Testis (tissue), 3 donors: ENCODE measurements around the gene TMEM252. TPM values are rescaled to one million over a fixed set of nuclear protein-coding genes. Genes with fewer than 3 reads are reported as not detected.

Experiments used
- DNase-seq: peaks from one replicate; pipeline ENCODE4 v3.0.0-alpha.2; 2019
- H3K27ac ChIP-seq, 2 donors: fragments of 200-600 bp; sonication (generic); one replicate each; pipeline ENCODE4 v1.5.1; 2019
- H3K27me3 ChIP-seq: fragments of 200-600 bp; sonication (generic); one replicate; pipeline ENCODE4 v1.5.1; 2019
- H3K36me3 ChIP-seq: fragments of 200-600 bp; sonication (generic); one replicate; pipeline ENCODE4 v1.5.1; 2017; ENCODE audit warnings: low read depth; ENCODE audit errors: missing control alignments
- H3K4me1 ChIP-seq: fragments of 200-600 bp; sonication (generic); one replicate; pipeline ENCODE4 v1.5.1; 2019
- H3K4me3 ChIP-seq, 2 donors: fragments of 200-600 bp; sonication (generic); one replicate each; pipeline ENCODE4 v1.5.1; 2017 to 2019
- H3K9me3 ChIP-seq: fragments of 200-600 bp; sonication (generic); one replicate; pipeline ENCODE4 v1.5.1; 2017
- CTCF ChIP-seq, 3 experiments: fragments of 450-650 bp in 2 of 3; fragments of 200-600 bp in 1 of 3; sonication (generic) in 1 of 3; IDR thresholded peaks; one replicate each; pipeline ENCODE4 v1.5.1; 2016 to 2019; ENCODE audit warnings: antibody characterized with exemption in 3 of 3, mild to moderate bottlenecking in 2 of 3, moderate library complexity in 1 of 3
- POLR2A ChIP-seq: fragments of 450-650 bp; IDR thresholded peaks from one replicate; pipeline ENCODE4 v1.6.1; 2017; ENCODE audit warnings: antibody characterized with exemption, mild to moderate bottlenecking, moderate library complexity
- WGBS, 2 donors: methylation state at CpG; one replicate each; pipeline ENCODE4 v1.1.5; 2018; 5-methylcytosine and 5-hydroxymethylcytosine counted together
- intact Hi-C: fragments of 100-400 bp; cut with DNase I; formaldehyde crosslinking; loops from one replicate; pipeline ENCODE4 v1.15.1; 2023; ENCODE audit warnings: low total_unique reads
- polyA plus RNA-seq: library from polyadenylated mRNA; stranded (reverse); fragments of 350-450 nt; fragmentation: Illumina TruSeq; extraction: RNeasy Lipid Tissue Mini Kit (QIAGEN cat#74804); gene quantifications from one replicate; pipeline ENCODE4 v1.2.3, GENCODE V29; 2014; ENCODE audit warnings: low read depth, low replicate concordance; ENCODE audit not compliant: insufficient read depth
- total RNA-seq, 2 donors: library from RNA; depleted of rRNA; stranded (reverse); fragments of >200 nt; gene quantifications; one replicate each; pipeline ENCODE4 v1.2.3, GENCODE V29; 2016

The TMEM252 gene
- total and polyA plus RNA-seq, 3 donors from 2014 or later, result 0.26 TPM; not detected in 2

DNA sequence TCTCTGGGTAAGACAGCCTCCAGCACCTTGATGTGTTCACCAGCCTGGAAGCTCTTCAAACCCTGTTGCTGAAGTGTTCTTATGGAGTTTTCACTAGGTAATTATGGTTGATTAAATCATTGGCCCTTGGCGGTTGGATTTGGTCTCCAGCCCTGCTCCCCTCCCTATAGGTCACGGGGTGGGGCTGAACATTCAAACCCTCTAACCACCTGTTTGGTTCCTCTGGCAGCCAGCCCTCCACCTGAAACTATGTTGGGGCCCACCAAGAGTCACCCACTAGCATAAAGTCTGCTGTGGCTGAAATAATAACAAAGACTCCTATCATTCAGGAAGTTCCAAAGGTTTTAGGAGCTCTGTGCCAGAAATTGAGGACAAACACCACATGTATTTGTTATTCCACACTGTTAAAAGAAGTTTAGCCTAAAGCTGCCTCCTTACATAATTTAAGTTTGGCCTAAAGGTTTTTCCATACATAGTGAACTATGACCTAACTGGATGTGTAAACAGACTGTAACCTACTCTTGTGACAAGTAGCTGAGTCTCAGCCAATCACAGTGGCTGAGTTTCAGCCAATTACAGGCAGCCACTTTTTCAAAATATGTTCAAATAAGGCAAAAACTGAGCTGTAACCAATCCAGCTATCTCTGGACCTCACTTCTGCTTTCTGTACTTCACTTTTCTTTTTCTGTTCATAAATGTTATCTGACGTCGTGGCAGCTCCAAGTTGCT, 34.8 kb downstream of the TMEM252 start:
- no peaks in the 10 kb centered on the region for H3K27me3 ChIP-seq
- WGBS, 2 donors, result 57 to 61% methylated on average over 4 of the region's 4 CpGs
- H3K4me1 ChIP-seq, result peaks cover 10% of the 10 kb centered on the region
- intact Hi-C loops, result no loop called here
- no peak overlapping the region for H3K4me3 ChIP-seq
- H3K9me3 ChIP-seq, result no peaks in the 10 kb centered on the region
- H3K36me3 ChIP-seq, result no peaks in the 10 kb centered on the region
- DNase-seq, result peak; percentile 20
- TF ChIP-seq CTCF (IDR thresholded peaks at IDR 0.05), result no peak
- TF ChIP-seq POLR2A, result no peak
- H3K27ac ChIP-seq, result peak overlapping the region in 1 of 2 donors; percentile 20

GRCh38 chr9:68502279-68502678, 38.4 kb downstream of the TMEM252 start:
- 27 to 39% methylated on average over 4 of the region's 4 CpGs for WGBS, 2 donors
- intact Hi-C loops, result no loop called here
- Histone ChIP-seq H3K4me3 (no peak overlapping the region), H3K9me3 (no peaks in the 10 kb centered on the region), H3K4me1 (peaks cover 14% of the 10 kb centered on the region), H3K27ac (no peak overlapping the region), H3K36me3 (no peaks in the 10 kb centered on the region), H3K27me3 (no peaks in the 10 kb centered on the region)
- DNase-seq, result no peak
- TF ChIP-seq CTCF (IDR thresholded peaks at IDR 0.05), result no peak
- TF ChIP-seq POLR2A, result no peak

DNA sequence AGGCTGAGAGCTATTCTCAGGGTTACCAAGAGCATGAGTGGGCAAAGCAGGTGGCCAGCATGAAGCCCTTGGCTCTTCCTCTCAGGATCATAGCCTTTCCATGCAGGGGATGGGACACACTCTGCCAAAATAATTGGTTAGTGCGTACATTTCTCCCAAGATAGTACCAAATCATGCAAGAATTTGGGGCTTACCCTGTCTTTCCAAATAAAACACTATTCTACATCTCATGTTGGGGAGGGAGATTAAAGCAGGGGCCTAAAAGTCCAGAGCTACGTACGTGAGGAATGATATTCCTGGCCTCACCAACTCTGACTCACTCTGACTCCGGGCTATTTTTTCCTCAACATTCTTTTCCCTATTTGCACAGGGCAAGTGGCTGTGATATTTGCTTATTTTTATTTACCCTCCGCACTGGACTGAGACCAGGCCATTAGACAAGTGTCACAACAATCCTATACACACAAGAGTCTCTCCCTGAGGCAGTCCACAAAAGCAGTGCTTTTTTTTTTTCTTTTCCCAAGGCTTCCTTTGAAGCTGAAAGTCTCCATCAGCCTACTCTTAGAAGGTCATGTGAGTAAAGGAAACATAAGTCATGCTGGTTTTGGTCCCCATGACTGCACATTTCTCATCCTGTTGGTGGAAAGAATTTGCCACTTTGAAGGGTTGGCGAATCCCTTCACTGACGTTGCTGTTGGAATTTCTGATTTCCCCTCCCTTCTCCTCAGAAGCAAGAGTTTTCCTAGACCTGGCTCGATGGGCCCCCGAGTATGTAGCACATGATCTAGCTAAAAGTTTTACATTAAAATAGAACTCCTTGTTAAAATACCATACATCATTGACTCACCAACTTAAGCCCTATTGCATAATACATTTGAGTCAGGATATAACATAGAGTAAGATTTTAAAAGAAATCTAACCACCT, 40.0 kb downstream of the TMEM252 start:
- Histone ChIP-seq H3K9me3 (no peaks in the 10 kb centered on the region), H3K36me3 (no peaks in the 10 kb centered on the region), H3K27me3 (no peaks in the 10 kb centered on the region), H3K4me1 (peaks cover 4% of the 10 kb centered on the region), H3K4me3 (no peak overlapping the region), H3K27ac (no peak overlapping the region)
- TF ChIP-seq POLR2A, result no peak
- TF ChIP-seq CTCF (IDR thresholded peaks at IDR 0.05), result no peak
- intact Hi-C loops, result no loop called here
- 77 to 83% methylated on average over 9 of the region's 9 CpGs for WGBS, 2 donors
- DNase-seq, result no peak

DNA sequence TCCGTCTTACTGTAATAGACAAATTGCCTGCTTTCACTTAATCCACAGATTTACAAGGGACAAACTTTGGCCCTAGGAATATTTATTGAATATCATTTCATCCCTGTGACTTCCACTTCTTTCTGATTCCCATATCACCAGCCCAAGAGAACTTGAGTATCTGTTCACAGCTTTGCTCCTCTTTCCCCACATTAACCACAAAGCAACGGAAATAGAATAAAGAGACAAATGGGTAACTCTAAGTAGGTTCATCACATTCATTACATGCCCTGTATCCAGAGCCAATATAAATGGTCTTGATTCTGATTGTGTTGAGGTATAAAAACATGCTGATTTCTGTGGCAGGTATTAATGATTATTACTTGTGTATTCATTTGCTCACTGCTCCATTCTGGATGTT, 41.9 kb downstream of the TMEM252 start:
- Histone ChIP-seq H3K4me3 (no peak overlapping the region), H3K27me3 (no peaks in the 10 kb centered on the region), H3K36me3 (no peaks in the 10 kb centered on the region), H3K27ac (no peak overlapping the region), H3K4me1 (peaks cover 3% of the 10 kb centered on the region), H3K9me3 (no peaks in the 10 kb centered on the region)
- WGBS, 2 donors, result 89 to 95% methylated on average over 2 of the region's 2 CpGs
- intact Hi-C loops, result no loop called here
- DNase-seq, result no peak
- no peak for TF ChIP-seq CTCF (IDR thresholded peaks at IDR 0.05)
- no peak for TF ChIP-seq POLR2A
